Mesenchymal stem cell (in vitro differentiated cells and primary cell): Measurements from ENCODE around the gene NMU.
A peak's percentile ranks its signal among the peaks of the same experiment; 100 is the strongest.

Source experiments
- DNase-seq: peaks from one replicate; pipeline ENCODE4 v3.0.0-alpha.2; 2013
- H2AFZ ChIP-seq: one replicate; pipeline ENCODE4 v1.6.1; 2013; ENCODE audit warnings: low read depth, mild to moderate bottlenecking, control low read depth, inconsistent platforms, low read length, moderate library complexity
- H2AK5ac ChIP-seq: 2 replicates; pipeline ENCODE4 v1.6.1; 2013; ENCODE audit warnings: low read length, moderate library complexity, mild to moderate bottlenecking, inconsistent platforms; ENCODE audit not compliant: severe bottlenecking
- H2BK120ac ChIP-seq: one replicate; pipeline ENCODE4 v1.6.1; 2013; ENCODE audit warnings: low read depth, mild to moderate bottlenecking, inconsistent platforms, low read length, moderate library complexity
- H2BK12ac ChIP-seq, 2 experiments: one replicate each; pipeline ENCODE4 v1.6.1; 2013; ENCODE audit warnings: inconsistent platforms in 2 of 2, low read length in 2 of 2, mild to moderate bottlenecking in 2 of 2, moderate library complexity in 2 of 2, control low read depth in 1 of 2
- H2BK15ac ChIP-seq: one replicate; pipeline ENCODE4 v1.6.1; 2013; ENCODE audit warnings: mild to moderate bottlenecking, low read depth, inconsistent platforms; ENCODE audit not compliant: poor library complexity, severe bottlenecking
- H2BK5ac ChIP-seq: 2 replicates; pipeline ENCODE4 v1.6.1; 2013; ENCODE audit warnings: low read depth, mild to moderate bottlenecking, low read length, control low read depth, inconsistent platforms; ENCODE audit not compliant: poor library complexity, severe bottlenecking
- H3K14ac ChIP-seq, 2 experiments: one replicate each; pipeline ENCODE4 v1.6.1; 2013; ENCODE audit warnings: inconsistent platforms in 2 of 2, low read length in 2 of 2, control low read depth in 1 of 2, mild to moderate bottlenecking in 1 of 2, moderate library complexity in 1 of 2
- H3K18ac ChIP-seq, 2 experiments: one replicate each; pipeline ENCODE4 v1.6.1; 2013; ENCODE audit warnings: inconsistent platforms in 2 of 2, low read length in 2 of 2, control low read depth in 1 of 2, low read depth in 1 of 2, mild to moderate bottlenecking in 1 of 2
- H3K23ac ChIP-seq, 2 experiments: one replicate each; pipeline ENCODE4 v1.6.1; 2013; ENCODE audit warnings: inconsistent platforms in 2 of 2, low read length in 2 of 2, mild to moderate bottlenecking in 2 of 2, moderate library complexity in 2 of 2, control low read depth in 1 of 2
- H3K27ac ChIP-seq: 2 replicates; pipeline ENCODE4 v1.5.1; 2013; ENCODE audit warnings: mild to moderate bottlenecking, moderate library complexity, low read length, control low read depth, inconsistent platforms; ENCODE audit not compliant: poor library complexity, severe bottlenecking
- H3K27me3 ChIP-seq, 2 experiments: 2 replicates each; pipeline versions ENCODE4 v1.6.1 to v1.7.0; 2013; ENCODE audit warnings: low read length in 2 of 2, mild to moderate bottlenecking in 2 of 2, moderate library complexity in 2 of 2, control low read depth in 1 of 2, inconsistent platforms in 1 of 2; ENCODE audit not compliant: control insufficient read depth in 1 of 2, insufficient read depth in 1 of 2
- H3K36me3 ChIP-seq, 2 experiments: 2 replicates each; pipeline versions ENCODE4 v1.6.1 to v1.7.0; 2013; ENCODE audit warnings: low read length in 2 of 2, control low read depth in 1 of 2, inconsistent platforms in 1 of 2, low read depth in 1 of 2, mild to moderate bottlenecking in 1 of 2; ENCODE audit not compliant: insufficient read depth in 2 of 2, control insufficient read depth in 1 of 2
- H3K4ac ChIP-seq, 2 experiments: one replicate each; pipeline ENCODE4 v1.6.1; 2013; ENCODE audit warnings: inconsistent platforms in 2 of 2, low read length in 2 of 2, mild to moderate bottlenecking in 2 of 2, moderate library complexity in 2 of 2, control low read depth in 1 of 2, low read depth in 1 of 2
- H3K4me1 ChIP-seq: 2 replicates; pipeline ENCODE4 v1.6.1; 2013; ENCODE audit warnings: low read depth, low read length, control low read depth; ENCODE audit not compliant: control insufficient read depth, insufficient read depth
- H3K4me2 ChIP-seq: 2 replicates; pipeline ENCODE4 v1.6.1; 2013; ENCODE audit warnings: low read length, mild to moderate bottlenecking, inconsistent platforms; ENCODE audit not compliant: poor library complexity, severe bottlenecking
- H3K4me3 ChIP-seq, 2 experiments: 2 replicates each; pipeline versions ENCODE4 v1.5.1 to v1.7.0; 2013; ENCODE audit warnings: low read length in 2 of 2, mild to moderate bottlenecking in 2 of 2, control low read depth in 1 of 2, low read depth in 1 of 2; ENCODE audit not compliant: insufficient read depth in 1 of 2
- H3K79me1 ChIP-seq: replicated peaks from 2 replicates; pipeline ENCODE4 v1.6.1; 2013; ENCODE audit warnings: mild to moderate bottlenecking, control low read depth, low read length, inconsistent platforms; ENCODE audit not compliant: poor library complexity, severe bottlenecking
- H3K9ac ChIP-seq: 2 replicates; pipeline ENCODE4 v1.7.0; 2013; ENCODE audit warnings: mild to moderate bottlenecking, low read length, moderate library complexity
- H3K9me3 ChIP-seq: 2 replicates; pipeline ENCODE4 v1.7.0; 2013; ENCODE audit warnings: mild to moderate bottlenecking, low read length; ENCODE audit not compliant: control insufficient read depth
- H4K8ac ChIP-seq: one replicate; pipeline ENCODE4 v1.6.1; 2013; ENCODE audit warnings: inconsistent platforms, mild to moderate bottlenecking, low read length, moderate library complexity
- H4K91ac ChIP-seq: one replicate; pipeline ENCODE4 v1.6.1; 2013; ENCODE audit warnings: mild to moderate bottlenecking, low read length, inconsistent platforms
- whole genome bisulfite sequencing: methylation state at CpG from one replicate; pipeline ENCODE4 v1.1.7; 2013; ENCODE audit warnings: mixed read lengths; 5-methylcytosine and 5-hydroxymethylcytosine counted together

The NMU gene

GRCh38 chr4:55681430-55681829 is 45.3 kb upstream of the NMU start:
- Histone ChIP-seq H3K14ac (no peak overlapping the region), H2BK5ac (no peak overlapping the region), H2AK5ac (no peak overlapping the region), H2BK12ac (no peak overlapping the region), H3K79me1 (no peaks in the 10 kb centered on the region), H3K4ac (no peak overlapping the region), H3K4me3 (no peak overlapping the region), H3K23ac (no peak overlapping the region), H3K9me3 (no peaks in the 10 kb centered on the region), H2AFZ (no peak overlapping the region), H3K4me2 (no peak overlapping the region), H3K27ac (no peak overlapping the region), H3K9ac (no peak overlapping the region), H4K8ac (peak overlapping the region; percentile 2), H4K91ac (no peak overlapping the region), H2BK120ac (no peak overlapping the region), H3K27me3 (peaks cover 0 to 3% of the 10 kb centered on the region in 2 experiments), H3K36me3 (no peaks in the 10 kb centered on the region), H2BK15ac (no peak overlapping the region), H3K18ac (no peak overlapping the region), H3K4me1 (no peaks in the 10 kb centered on the region)
- 89% methylated on average over 3 of the region's 3 CpGs for WGBS
- DNase-seq: no peak

DNA sequence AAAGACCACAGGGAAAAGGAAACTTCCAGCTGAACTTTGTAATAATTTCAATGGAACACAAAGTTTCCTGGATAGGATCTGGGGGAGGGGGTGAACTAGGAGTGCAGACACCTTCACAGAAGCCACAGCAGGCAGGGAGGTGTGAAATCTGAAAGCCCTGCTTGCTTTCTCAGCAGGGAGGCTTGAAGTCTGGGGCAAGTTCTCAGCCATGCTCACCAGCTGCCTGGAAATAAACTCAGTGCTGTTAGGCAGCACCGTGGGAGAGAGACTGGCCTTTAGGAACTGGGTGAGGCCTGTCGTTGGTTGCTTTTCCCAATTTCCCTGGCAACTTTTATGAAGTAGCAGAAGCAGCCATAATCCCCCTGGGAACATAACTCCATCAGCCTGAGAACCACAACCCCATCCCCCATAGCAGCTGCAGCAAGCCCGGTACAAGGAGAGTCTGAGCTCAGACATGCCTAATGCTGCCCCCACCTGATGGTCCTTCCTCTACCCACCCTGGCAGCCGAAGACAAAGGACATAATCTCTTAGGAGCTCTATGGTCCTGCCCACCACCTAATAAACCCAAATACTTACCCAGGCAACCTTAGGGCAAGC is 39.2 kb upstream of the NMU start:
- no peak overlapping the region for H3K14ac ChIP-seq
- no peak overlapping the region for H3K18ac ChIP-seq

GRCh38 chr4:55673424-55673823 is 37.3 kb upstream of the NMU start:
- H2BK5ac ChIP-seq: no peak overlapping the region
- no peak overlapping the region for H3K14ac ChIP-seq
- no peaks in the 10 kb centered on the region for H3K79me1 ChIP-seq
- H3K9me3 ChIP-seq: no peaks in the 10 kb centered on the region
- no peak overlapping the region for H2AK5ac ChIP-seq
- no peak overlapping the region for H3K23ac ChIP-seq
- H3K4ac ChIP-seq: no peak overlapping the region
- H2BK12ac ChIP-seq: no peak overlapping the region
- no peak overlapping the region for H3K9ac ChIP-seq
- peaks cover 0 to 7% of the 10 kb centered on the region in 2 experiments for H3K27me3 ChIP-seq
- no peak overlapping the region for H4K91ac ChIP-seq
- no peak overlapping the region for H2AFZ ChIP-seq
- 82% methylated on average over 1 of the region's 1 CpG for WGBS
- no peak overlapping the region for H2BK15ac ChIP-seq
- H3K36me3 ChIP-seq: no peaks in the 10 kb centered on the region
- H3K18ac ChIP-seq: no peak overlapping the region
- no peak overlapping the region for H3K27ac ChIP-seq
- no peak overlapping the region for H3K4me2 ChIP-seq
- no peak overlapping the region for H3K4me3 ChIP-seq
- no peak overlapping the region for H4K8ac ChIP-seq
- no peak for DNase-seq
- no peak overlapping the region for H2BK120ac ChIP-seq
- peaks cover 2% of the 10 kb centered on the region for H3K4me1 ChIP-seq

More for the DNA sequence above, 39.2 kb upstream of the NMU start:
- Histone ChIP-seq H3K4me3 (no peak overlapping the region), H2BK120ac (no peak overlapping the region), H4K8ac (no peak overlapping the region), H3K27me3 (peaks cover 0 to 8% of the 10 kb centered on the region in 2 experiments), H3K4me2 (no peak overlapping the region), H3K4ac (no peak overlapping the region), H2BK12ac (no peak overlapping the region), H2BK5ac (no peak overlapping the region), H4K91ac (no peak overlapping the region), H3K27ac (no peak overlapping the region), H2BK15ac (no peak overlapping the region), H2AK5ac (no peak overlapping the region), H3K23ac (no peak overlapping the region), H3K9ac (no peak overlapping the region), H3K79me1 (no peaks in the 10 kb centered on the region), H2AFZ (no peak overlapping the region), H3K36me3 (no peaks in the 10 kb centered on the region), H3K4me1 (peaks cover 2% of the 10 kb centered on the region), H3K9me3 (no peaks in the 10 kb centered on the region)
- 35% methylated on average over 4 of the region's 4 CpGs for WGBS
- no peak for DNase-seq

DNA sequence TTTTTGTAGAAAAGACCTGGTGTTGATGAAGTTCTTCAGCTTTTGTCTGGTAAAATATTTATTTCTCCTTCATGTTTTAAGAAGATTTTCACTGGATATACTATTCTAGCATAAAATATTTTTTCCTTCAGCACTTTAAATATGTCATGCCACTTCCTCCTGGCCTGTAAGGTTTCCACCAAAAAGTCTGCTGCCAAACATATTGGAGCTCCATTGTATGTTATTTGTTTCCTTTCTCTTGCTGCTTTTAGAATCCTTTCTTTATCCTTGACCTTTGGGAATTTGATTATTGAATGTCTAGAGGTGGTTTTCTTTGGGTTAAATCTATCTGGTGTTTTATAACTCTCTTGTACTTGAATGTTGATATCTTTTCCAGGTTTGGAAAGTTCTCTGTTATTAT is 35.6 kb upstream of the NMU start:
- H3K14ac ChIP-seq: no peak overlapping the region
- H3K4me3 ChIP-seq: no peak overlapping the region
- peaks cover 0 to 21% of the 10 kb centered on the region in 2 experiments for H3K27me3 ChIP-seq
- no peaks in the 10 kb centered on the region for H3K36me3 ChIP-seq
- no peak overlapping the region for H2AK5ac ChIP-seq
- no peak overlapping the region for H3K18ac ChIP-seq
- no peak overlapping the region for H3K4me2 ChIP-seq
- no peak overlapping the region for H2BK15ac ChIP-seq
- H2AFZ ChIP-seq: no peak overlapping the region
- peaks cover 2% of the 10 kb centered on the region for H3K4me1 ChIP-seq
- no peak overlapping the region for H3K23ac ChIP-seq
- H2BK5ac ChIP-seq: no peak overlapping the region
- DNase-seq: no peak
- H2BK12ac ChIP-seq: no peak overlapping the region
- no peak overlapping the region for H4K8ac ChIP-seq
- H3K4ac ChIP-seq: no peak overlapping the region
- no peaks in the 10 kb centered on the region for H3K79me1 ChIP-seq
- H4K91ac ChIP-seq: no peak overlapping the region
- no peak overlapping the region for H2BK120ac ChIP-seq
- H3K9me3 ChIP-seq: no peaks in the 10 kb centered on the region
- no peak overlapping the region for H3K9ac ChIP-seq
- no peak overlapping the region for H3K27ac ChIP-seq
